GM12878 (cell line): ENCODE measurements around the gene CCDC88C. TPM values are rescaled to one million over a fixed set of nuclear protein-coding genes. Genes with fewer than 3 reads are reported as not detected.

Experiments
- ATAC-seq: fragments of 200-7000 bp; cut with Tn5 transposase; 3 replicates; pipeline ENCODE4 v1.9.1; 2020; ENCODE audit warnings: mild to moderate bottlenecking, moderate library complexity
- BruUV-seq: library from RNA; stranded (reverse); fragments of 400-500 nt; replicated peaks from 2 replicates; lab custom pipeline; 2021; lab: Mats Ljungman, UMichigan
- CTCF ChIA-PET: fragments of 300-600 bp; sonication (Branson Sonifier 250); formaldehyde crosslinking; extraction: SDS; loops from one replicate; lab custom pipeline; 2021; ENCODE audit warnings: inconsistent platforms; lab: Yijun Ruan, JAX
- POLR2A ChIA-PET: fragments of 350-600 bp; formaldehyde crosslinking; extraction: SDS; loops from one replicate; lab custom pipeline; 2021; ENCODE audit warnings: inconsistent platforms; lab: Charles Lee
- RAD21 ChIA-PET: fragments of 300-600 bp; sonication (Branson Sonifier 250); formaldehyde crosslinking; loops from one replicate; lab custom pipeline; 2023; ENCODE audit warnings: antibody characterized with exemption; ENCODE audit not compliant: unreplicated experiment; lab: Charles Lee
- SMC1A ChIA-PET: fragments of 300-600 bp; sonication (Branson Sonifier 250); formaldehyde crosslinking; loops from one replicate; lab custom pipeline; 2023; ENCODE audit not compliant: unreplicated experiment, uncharacterized antibody; lab: Charles Lee
- DNase-seq: peaks from one replicate; pipeline ENCODE4 v3.0.0-alpha.2; 2011; ENCODE audit warnings: low read depth, low spot score
- FAIRE-seq: peaks from 3 replicates; lab custom pipeline; 2011; peaks lifted over from hg19 to GRCh38; lab: Jason Lieb, UNC
- H2AFZ ChIP-seq: 2 replicates; pipeline ENCODE4 v1.6.0; 2011; ENCODE audit warnings: low read depth, low read length, control low read depth; ENCODE audit not compliant: control insufficient read depth
- H3K27ac ChIP-seq: 2 replicates; pipeline ENCODE4 v1.5.1; 2011; ENCODE audit warnings: control low read depth; ENCODE audit not compliant: control insufficient read depth, insufficient read depth
- H3K27me3 ChIP-seq, 2 experiments: replicated peaks in 1 of 2; 2 replicates each; pipeline versions ENCODE4 v1.6.0 to v1.6.1; 2011; ENCODE audit warnings: low read length in 1 of 2; ENCODE audit not compliant: control insufficient read depth in 2 of 2, insufficient read depth in 2 of 2
- H3K36me3 ChIP-seq, 2 experiments: 2 replicates each; pipeline ENCODE4 v1.5.1; 2011; ENCODE audit warnings: low read length in 1 of 2; ENCODE audit not compliant: control insufficient read depth in 2 of 2, insufficient read depth in 2 of 2
- H3K4me1 ChIP-seq: 2 replicates; pipeline ENCODE4 v1.6.1; 2011; ENCODE audit warnings: mild to moderate bottlenecking, low read length, moderate library complexity, mixed read lengths; ENCODE audit not compliant: control insufficient read depth, insufficient read depth
- H3K4me2 ChIP-seq: 2 replicates; pipeline ENCODE4 v1.6.0; 2011; ENCODE audit warnings: control low read depth; ENCODE audit not compliant: control insufficient read depth, insufficient read depth
- H3K4me3 ChIP-seq: fragments of 200-600 bp; sonication (generic); 2 replicates; pipeline ENCODE4 v1.5.1; 2016
- H3K79me2 ChIP-seq: 2 replicates; pipeline ENCODE4 v1.6.0; 2011; ENCODE audit warnings: low read length; ENCODE audit not compliant: control insufficient read depth, insufficient read depth
- H3K9ac ChIP-seq: 2 replicates; pipeline ENCODE4 v1.8.0; 2011; ENCODE audit warnings: low read length, control low read depth, mixed read lengths; ENCODE audit not compliant: control insufficient read depth, insufficient read depth
- H3K9me3 ChIP-seq: replicated peaks from 3 replicates; pipeline ENCODE4 v1.5.1; 2011; ENCODE audit warnings: mild to moderate bottlenecking, low read length; ENCODE audit not compliant: control insufficient read depth, insufficient read depth
- H4K20me1 ChIP-seq: 2 replicates; pipeline ENCODE4 v1.6.0; 2011; ENCODE audit not compliant: control insufficient read depth, insufficient read depth
- CREB1 ChIP-seq: IDR thresholded peaks from 2 replicates; pipeline ENCODE4 v1.6.1; 2012; ENCODE audit warnings: low read depth, mild to moderate bottlenecking, inconsistent platforms
- CREM ChIP-seq: IDR thresholded peaks from 2 replicates; pipeline ENCODE4 v1.6.1; 2014; ENCODE audit warnings: antibody characterized with exemption, low read depth
- MAX ChIP-seq: IDR thresholded peaks from 2 replicates; pipeline ENCODE4 v1.6.1; 2012; ENCODE audit warnings: low read depth, low read length, improper control_type of control experiment
- NFIC ChIP-seq: IDR thresholded peaks from 2 replicates; pipeline ENCODE4 v1.6.1; 2012; ENCODE audit warnings: low read depth, mild to moderate bottlenecking, inconsistent platforms, low read length, moderate library complexity
- ZBTB40 ChIP-seq: fragments of 450-650 bp; IDR thresholded peaks from 2 replicates; pipeline ENCODE4 v1.6.1; 2016; ENCODE audit warnings: mild to moderate bottlenecking, moderate library complexity, borderline replicate concordance
- WGBS: methylation state at CpG from one replicate; pipeline ENCODE4 v1.1.6; 2016; ENCODE audit warnings: low lambda C conversion rate; ENCODE audit not compliant: insufficient replicate concordance, insufficient coverage; ENCODE audit errors: missing lambda C conversion rate; 5-methylcytosine and 5-hydroxymethylcytosine counted together
- in situ Hi-C: fragments of 300-500 bp; cut with MboI; formaldehyde crosslinking; loops from 9 replicates; pipeline ENCODE4 v1.14.3; 2018; ENCODE audit warnings: mixed read lengths
- intact Hi-C: fragments of 100-400 bp; cut with micrococcal nuclease; formaldehyde crosslinking; loops from one replicate; pipeline ENCODE4 v1.14.2; 2022; ENCODE audit not compliant: unreplicated experiment
- polyA plus RNA-seq, 11 experiments: library from polyadenylated mRNA; depleted of rRNA in 4 of 11; unstranded in 6 of 11; stranded (reverse) in 5 of 11; fragments of >200 nt; fragmentation: Nextera tagmentation in 4 of 11; fragmentation: Illumina TruSeq in 1 of 11; extraction: Ambion mirVana in 4 of 11; extraction: Trizol in 1 of 11; gene quantifications; 1 replicate in 1 of 11; 2 replicates in 10 of 11; pipeline versions ENCODE4 v1.2.1 to v1.2.3, GENCODE V29; 2011 to 2016; ENCODE audit warnings: inconsistent platforms in 2 of 11, missing spikeins in 2 of 11, low read depth in 1 of 11
- total RNA-seq, 4 experiments: library from RNA; depleted of rRNA in 3 of 4; stranded (reverse); fragments of >200 nt in 3 of 4; fragmentation: Illumina TruSeq in 1 of 4; extraction: Trizol in 1 of 4; gene quantifications; 2 replicates each; pipeline versions ENCODE4 v1.2.1 to v1.2.3, GENCODE V29; 2013 to 2021

The CCDC88C gene
- total and polyA plus RNA-seq, 10 of the 15 experiments (the other 5 are each of a cell fraction or from before 2014, with no cell fraction given), result 4.0 to 79.6 (median 36.6) TPM

GRCh38 chr14:91412939-91413338, 4.7 kb downstream of the CCDC88C start:
- Histone ChIP-seq H3K4me2 (peak overlapping the region; percentile 92), H3K27ac (peak overlapping the region; percentile 38), H4K20me1 (no peaks in the 10 kb centered on the region), H3K9ac (peak overlapping the region; percentile 26; the same call in 1 of the 2 replicates), H3K4me1 (peaks cover 30% of the 10 kb centered on the region), H3K9me3 (no peaks in the 10 kb centered on the region), H3K36me3 (peaks cover 12 to 30% of the 10 kb centered on the region in 2 experiments), H3K27me3 (no peaks in the 10 kb centered on the region), H3K79me2 (peaks cover 96% of the 10 kb centered on the region), H2AFZ (no peak overlapping the region), H3K4me3 (peak overlapping the region; percentile 88)
- RAD21 ChIA-PET, result interaction anchor here (1.4 to 10.0 kb wide), 6 partner anchors 13 to 89 kb away, joined by 5 to 236 read pairs (median 107); no protein-coding TSS in a partner anchor
- ATAC-seq (no peak), DNase-seq (no peak), FAIRE-seq (peak; percentile 62)
- SMC1A ChIA-PET, result interaction anchor here (0.8 to 15.4 kb wide), 8 partner anchors 13 to 97 kb away, joined by 3 to 210 read pairs (median 94); no protein-coding TSS in a partner anchor
- POLR2A ChIA-PET, result interaction anchor here (0.6 to 9.2 kb wide), 9 partner anchors 9 to 500 kb away, joined by 3 to 140 read pairs (median 4); no protein-coding TSS in a partner anchor
- in situ Hi-C loops, result no loop called here
- 43% methylated on average over 5 of the region's 5 CpGs for WGBS
- CTCF ChIA-PET, result interaction anchor here (0.8 to 19.0 kb wide), 8 partner anchors 12 to 90 kb away, joined by 3 to 242 read pairs (median 52); no protein-coding TSS in a partner anchor
- TF ChIP-seq NFIC (no peak), MAX (no peak), CREM (no peak), CREB1 (no peak), ZBTB40 (no peak)
- BruUV-seq, result no TSS peak
- intact Hi-C loops, result no loop called here
